Endothelial cell (in vitro differentiated cells): ENCODE data around the gene DNAJC11. TPM values are rescaled to one million over a fixed set of nuclear protein-coding genes. Genes with fewer than 3 reads are reported as not detected.

Source experiments
- DNase-seq: peaks from one replicate; pipeline ENCODE4 v3.0.0; 2021; ENCODE audit warnings: low spot score
- H3K27ac Mint-ChIP-seq: one replicate; pipeline ENCODE4 v1.8.0; 2021; ENCODE audit warnings: mixed read lengths, inconsistent platforms; ENCODE audit not compliant: unreplicated experiment
- H3K27me3 Mint-ChIP-seq: one replicate; pipeline ENCODE4 v1.8.0; 2021; ENCODE audit warnings: mild to moderate bottlenecking, moderate library complexity, mixed read lengths, inconsistent platforms; ENCODE audit not compliant: unreplicated experiment
- H3K36me3 Mint-ChIP-seq: one replicate; pipeline ENCODE4 v1.8.0; 2021; ENCODE audit warnings: mild to moderate bottlenecking, low read depth, mixed read lengths, inconsistent platforms; ENCODE audit not compliant: unreplicated experiment
- H3K4me1 Mint-ChIP-seq: one replicate; pipeline ENCODE4 v1.8.0; 2021; ENCODE audit warnings: mild to moderate bottlenecking, mixed read lengths, inconsistent platforms; ENCODE audit not compliant: unreplicated experiment
- H3K4me3 Mint-ChIP-seq: one replicate; pipeline ENCODE4 v1.8.0; 2021; ENCODE audit warnings: mild to moderate bottlenecking, mixed read lengths, inconsistent platforms; ENCODE audit not compliant: unreplicated experiment
- H3K9me3 Mint-ChIP-seq: one replicate; pipeline ENCODE4 v1.8.0; 2021; ENCODE audit warnings: mixed read lengths, inconsistent platforms; ENCODE audit not compliant: unreplicated experiment
- CTCF ChIP-seq: fragments of 200-600 bp; sonication (generic); IDR thresholded peaks from one replicate; pipeline ENCODE4 v1.5.0; 2021; ENCODE audit warnings: antibody characterized with exemption; ENCODE audit not compliant: unreplicated experiment
- total RNA-seq: library from RNA; stranded (reverse); fragmentation: NEBNext Ultra II Directional; extraction: Animal tissue kit (Norgen Biotek cat#: 25700); gene quantifications from one replicate; pipeline ENCODE4 v1.2.1, GENCODE V29; 2021; ENCODE audit not compliant: unreplicated experiment

The DNAJC11 gene
- total RNA-seq, 1 donor from 2014 or later: 57.0 TPM

DNA sequence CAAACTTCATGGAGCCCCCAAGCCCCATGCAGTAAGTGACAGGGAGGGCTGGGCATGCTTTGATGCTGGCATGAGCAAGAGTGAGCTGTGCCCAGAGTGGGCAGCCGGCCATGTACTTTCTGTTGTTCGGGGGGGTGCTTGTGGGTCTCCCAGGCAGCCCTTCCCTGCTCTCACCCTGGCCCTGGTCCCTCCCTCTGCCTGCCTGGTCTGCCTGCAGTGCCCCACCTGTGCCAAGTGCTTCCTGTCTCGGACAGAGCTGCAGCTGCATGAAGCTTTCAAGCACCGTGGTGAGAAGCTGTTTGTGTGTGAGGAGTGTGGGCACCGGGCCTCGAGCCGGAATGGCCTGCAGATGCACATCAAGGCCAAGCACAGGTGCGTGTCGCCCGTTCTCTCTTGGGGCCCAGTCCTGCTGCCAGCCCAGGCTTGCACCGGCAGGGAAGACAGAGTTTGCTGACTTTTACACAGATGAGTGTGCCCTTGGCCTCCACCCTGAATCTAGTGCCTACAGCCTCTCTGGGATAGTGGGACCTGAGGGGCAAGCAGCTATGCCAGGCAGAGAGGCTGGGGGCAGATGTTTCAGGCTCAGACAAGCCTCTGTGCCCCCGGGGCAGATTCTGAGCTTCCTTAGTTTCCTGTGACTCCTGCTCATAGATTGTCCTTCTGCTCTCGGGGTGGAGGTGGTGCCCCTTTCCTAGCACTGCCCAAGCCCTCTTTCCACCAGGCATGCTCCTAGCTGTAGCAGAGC is 114.2 kb downstream of the DNAJC11 start:
- TF ChIP-seq CTCF: no peak
- peaks cover 5% of the 10 kb centered on the region for H3K4me1 Mint-ChIP-seq
- no peak overlapping the region for H3K27ac Mint-ChIP-seq
- H3K27me3 Mint-ChIP-seq: peaks cover 8% of the 10 kb centered on the region
- no peak for DNase-seq
- no peak overlapping the region for H3K4me3 Mint-ChIP-seq
- no peaks in the 10 kb centered on the region for H3K9me3 Mint-ChIP-seq
- peaks cover 7% of the 10 kb centered on the region for H3K36me3 Mint-ChIP-seq

GRCh38 chr1:6586404-6586816 is 115.2 kb downstream of the DNAJC11 start:
- Mint-ChIP-seq H3K27ac (no peak overlapping the region), H3K36me3 (peaks cover 7% of the 10 kb centered on the region), H3K4me3 (no peak overlapping the region), H3K4me1 (peaks cover 5% of the 10 kb centered on the region), H3K27me3 (peaks cover 8% of the 10 kb centered on the region), H3K9me3 (no peaks in the 10 kb centered on the region)
- DNase-seq: no peak
- no peak for TF ChIP-seq CTCF

- DNase-seq: no peak
- TF ChIP-seq CTCF: no peak
- Mint-ChIP-seq H3K27ac (no peak overlapping the region), H3K9me3 (no peaks in the 10 kb centered on the region), H3K27me3 (peaks cover 8% of the 10 kb centered on the region), H3K36me3 (peaks cover 7% of the 10 kb centered on the region), H3K4me3 (no peak overlapping the region), H3K4me1 (peaks cover 5% of the 10 kb centered on the region)
Observed at GRCh38 chr1:6585841-6586240, 115.8 kb downstream of the DNAJC11 start.

DNA sequence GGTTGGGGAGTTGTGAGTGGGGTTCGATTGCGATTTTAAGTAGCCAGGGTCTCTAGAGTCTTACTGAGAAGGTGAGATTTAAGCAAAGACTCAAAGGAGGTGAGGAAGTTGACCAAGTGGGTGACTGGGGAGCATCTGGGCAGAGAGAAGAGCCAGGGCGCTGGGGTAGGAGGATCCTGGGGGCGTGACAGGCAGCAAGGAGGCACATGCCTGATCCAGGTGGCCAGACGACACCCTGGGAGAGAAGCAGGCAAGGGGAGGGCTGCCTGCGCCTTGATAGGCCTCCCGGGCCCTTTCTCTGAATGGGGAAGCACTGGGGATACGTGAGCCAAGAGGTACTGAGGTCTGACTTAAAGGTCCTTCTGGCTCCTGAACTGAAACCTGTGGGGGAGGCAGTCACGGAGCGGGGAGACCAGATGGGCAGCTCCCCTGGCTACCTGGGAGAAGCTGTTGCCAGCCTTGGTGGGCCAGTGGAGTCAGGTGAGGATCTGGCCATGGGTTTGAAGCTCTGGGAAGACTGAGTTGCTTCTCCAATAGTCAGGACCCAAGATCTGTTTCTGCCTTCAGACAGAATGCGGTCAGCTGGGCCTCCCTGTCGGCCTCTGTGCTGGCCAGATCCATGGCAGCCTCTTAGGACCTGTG is 116.4 kb downstream of the DNAJC11 start:
- H3K9me3 Mint-ChIP-seq: no peaks in the 10 kb centered on the region
- H3K36me3 Mint-ChIP-seq: peaks cover 7% of the 10 kb centered on the region
- peaks cover 11% of the 10 kb centered on the region for H3K4me1 Mint-ChIP-seq
- TF ChIP-seq CTCF: no peak
- peaks cover 8% of the 10 kb centered on the region for H3K27me3 Mint-ChIP-seq
- H3K4me3 Mint-ChIP-seq: no peak overlapping the region
- no peak for DNase-seq
- H3K27ac Mint-ChIP-seq: no peak overlapping the region

Other genes with a start within 250 kb of the DNAJC11 start
- gene TNFRSF25, start 235.6 kb downstream of the DNAJC11 start, total RNA-seq: 104 TPM
- gene PLEKHG5, start 210.1 kb downstream of the DNAJC11 start, total RNA-seq: 109 TPM
- 26.9 TPM for gene NOL9, start 147.3 kb downstream of the DNAJC11 start, total RNA-seq
- gene TAS1R1, start 146.5 kb downstream of the DNAJC11 start, total RNA-seq: not detected
- gene ZBTB48, start 121.8 kb downstream of the DNAJC11 start, total RNA-seq: 32.2 TPM
- 5.0 TPM for gene KLHL21, start 98.9 kb downstream of the DNAJC11 start, total RNA-seq
- 21.6 TPM for gene PHF13, start 88.1 kb downstream of the DNAJC11 start, total RNA-seq
- gene THAP3, start 76.9 kb downstream of the DNAJC11 start, total RNA-seq: 13.5 TPM
- 87.3 TPM for gene CAMTA1, start 83.6 kb upstream of the DNAJC11 start, total RNA-seq